Measurements from ENCODE around the gene KIAA0753. TPM values are rescaled to one million over a fixed set of nuclear protein-coding genes. Genes with fewer than 3 reads are reported as not detected.

Gene KIAA0753
- total RNA-seq, 2 experiments from 2014 or later = 16.3 to 17.6 TPM

DNA sequence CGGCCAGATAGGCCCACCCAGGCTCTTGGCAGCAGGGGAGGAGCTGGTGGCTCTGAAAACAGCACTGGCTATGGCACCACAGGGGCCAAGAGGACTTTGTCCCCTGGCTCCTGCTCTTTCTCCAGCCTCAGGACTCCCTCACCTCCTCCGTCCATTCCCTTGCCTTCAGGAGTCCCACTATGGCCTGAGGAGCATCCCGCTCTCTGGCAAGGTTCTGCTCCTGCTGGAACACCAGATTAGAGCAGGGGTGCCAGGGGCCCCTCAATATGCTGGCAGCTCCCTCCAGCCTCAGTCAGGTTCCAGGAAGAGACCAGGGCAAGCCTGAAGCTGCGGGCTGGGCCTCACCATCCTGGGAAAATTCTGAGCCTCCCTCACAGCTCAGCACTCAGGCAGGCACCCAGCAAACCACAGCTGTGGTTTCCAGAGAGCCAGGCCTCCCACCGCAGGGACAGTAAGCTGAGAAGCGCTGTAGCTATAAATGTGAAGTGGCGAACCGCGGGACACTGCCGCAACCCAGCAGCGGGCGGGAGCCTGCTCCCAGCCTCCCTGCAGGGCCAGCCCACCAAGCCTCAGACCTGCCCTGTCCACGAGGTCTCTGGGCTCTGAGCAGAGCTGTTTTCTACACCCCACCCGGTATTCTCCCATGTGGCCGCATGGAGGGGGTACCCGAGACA lies 36.8 kb upstream of the KIAA0753 start:
- peaks cover 30% of the 10 kb centered on the region for H3K27me3 Mint-ChIP-seq
- H3K4me1 Mint-ChIP-seq = peaks cover 8% of the 10 kb centered on the region
- H3K36me3 Mint-ChIP-seq (ENCODE audit: low read depth) = no peaks in the 10 kb centered on the region
- H3K9me3 Mint-ChIP-seq = no peaks in the 10 kb centered on the region
- no peak overlapping the region for H3K4me3 Mint-ChIP-seq
- ChIA-PET CTCF (interaction anchor here (0.5 to 1.6 kb wide), 5 partner anchors 8 to 205 kb away, joined by 3 to 7 read pairs (median 3); no protein-coding TSS in a partner anchor), POLR2A (interaction anchor here (0.5 kb wide), 1 partner anchor 175 kb away, joined by 3 read pairs; no protein-coding TSS in a partner anchor)
- H3K27ac Mint-ChIP-seq = peak overlapping the region; percentile 60
- DNase-seq = peak; percentile 31

DNA sequence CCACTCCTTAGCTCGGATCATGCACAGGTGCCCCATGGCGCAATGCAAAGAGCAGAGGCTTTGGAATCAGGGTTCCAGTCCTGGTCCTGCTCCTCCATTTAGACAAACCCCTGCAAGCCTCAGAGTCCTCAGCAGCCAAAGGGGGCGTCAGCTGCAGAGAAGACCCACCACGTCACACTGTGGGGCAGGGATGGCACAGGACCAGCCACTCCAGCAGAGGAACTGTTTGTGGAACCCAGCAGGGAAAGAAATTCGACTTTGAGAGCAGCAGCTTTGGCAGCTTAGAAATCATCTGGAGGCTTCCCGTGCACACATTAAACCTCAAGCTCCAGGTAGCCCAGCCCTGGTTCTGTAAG lies 36.3 kb upstream of the KIAA0753 start:
- no peak overlapping the region for H3K4me3 Mint-ChIP-seq
- ChIA-PET POLR2A (no interaction called here), CTCF (interaction anchor here (1.0 to 1.6 kb wide), 3 partner anchors 11 to 67 kb away, joined by 3 to 7 read pairs (median 4); no protein-coding TSS in a partner anchor)
- H3K27ac Mint-ChIP-seq = no peak overlapping the region
- no peak for DNase-seq
- no peaks in the 10 kb centered on the region for H3K9me3 Mint-ChIP-seq
- no peaks in the 10 kb centered on the region for H3K36me3 Mint-ChIP-seq (ENCODE audit: low read depth)
- peaks cover 30% of the 10 kb centered on the region for H3K27me3 Mint-ChIP-seq
- H3K4me1 Mint-ChIP-seq = peaks cover 8% of the 10 kb centered on the region

DNA sequence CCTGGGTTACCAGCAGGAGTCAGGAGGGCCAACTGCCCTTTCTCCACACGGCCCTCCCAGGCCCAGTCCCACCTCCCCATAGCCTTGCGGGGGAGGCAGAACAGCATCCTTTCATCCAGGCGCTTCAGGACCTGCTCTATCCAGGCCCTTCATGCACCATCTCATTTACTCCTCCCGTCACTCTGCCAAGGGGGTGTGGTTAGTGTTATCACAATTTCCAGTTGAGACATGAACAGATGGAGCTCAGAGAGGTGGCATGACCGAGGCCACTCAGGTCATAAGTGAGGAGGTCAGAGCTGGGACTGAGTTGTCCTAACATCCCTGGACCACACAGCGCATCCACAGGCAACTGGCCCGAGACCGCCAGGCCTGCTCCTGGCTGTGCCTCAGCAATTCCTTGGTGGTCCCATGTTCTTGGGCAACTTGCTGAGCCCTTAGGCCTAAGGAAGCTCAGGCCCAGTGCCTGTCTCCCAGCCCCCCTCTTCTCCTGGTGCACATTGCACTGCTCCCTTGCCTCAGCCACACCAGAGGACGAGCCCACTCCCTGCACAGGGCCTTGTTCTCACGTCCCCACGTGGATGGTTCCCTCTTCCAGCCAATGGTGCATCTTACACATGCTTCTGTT lies 34.8 kb upstream of the KIAA0753 start:
- no peaks in the 10 kb centered on the region for H3K9me3 Mint-ChIP-seq
- no peak for DNase-seq
- no peak overlapping the region for H3K27ac Mint-ChIP-seq
- peaks cover 22% of the 10 kb centered on the region for H3K27me3 Mint-ChIP-seq
- H3K4me3 Mint-ChIP-seq = no peak overlapping the region
- H3K36me3 Mint-ChIP-seq (ENCODE audit: low read depth) = no peaks in the 10 kb centered on the region
- peaks cover 8% of the 10 kb centered on the region for H3K4me1 Mint-ChIP-seq
- ChIA-PET CTCF (no interaction called here), POLR2A (no interaction called here)

DNA sequence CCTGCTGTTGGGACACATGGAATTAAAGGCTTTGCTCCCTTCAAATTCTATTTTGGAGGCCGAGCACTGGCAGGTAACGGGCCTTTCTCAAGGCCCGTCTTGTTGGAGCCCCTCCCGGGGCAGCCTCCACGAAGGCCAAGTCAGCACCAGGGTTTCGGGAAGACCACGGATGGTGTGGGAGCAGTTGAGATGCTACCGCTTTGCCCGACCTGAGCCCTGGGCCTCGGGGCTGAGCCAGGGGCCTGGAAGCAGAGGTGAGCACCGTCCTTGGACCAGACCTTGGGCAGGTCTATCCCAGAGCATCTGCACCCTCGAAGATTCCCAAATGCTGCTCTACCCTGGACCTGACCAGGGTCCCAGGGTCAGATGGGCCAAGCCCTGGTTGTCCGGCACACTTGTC lies 34.1 kb upstream of the KIAA0753 start:
- POLR2A ChIA-PET = no interaction called here
- peaks cover 17% of the 10 kb centered on the region for H3K27me3 Mint-ChIP-seq
- H3K36me3 Mint-ChIP-seq (ENCODE audit: low read depth) = no peaks in the 10 kb centered on the region
- H3K4me3 Mint-ChIP-seq = no peak overlapping the region
- peaks cover 8% of the 10 kb centered on the region for H3K4me1 Mint-ChIP-seq
- H3K27ac Mint-ChIP-seq = no peak overlapping the region
- H3K9me3 Mint-ChIP-seq = no peaks in the 10 kb centered on the region
- CTCF ChIA-PET = no interaction called here
- no peak for DNase-seq

DNA sequence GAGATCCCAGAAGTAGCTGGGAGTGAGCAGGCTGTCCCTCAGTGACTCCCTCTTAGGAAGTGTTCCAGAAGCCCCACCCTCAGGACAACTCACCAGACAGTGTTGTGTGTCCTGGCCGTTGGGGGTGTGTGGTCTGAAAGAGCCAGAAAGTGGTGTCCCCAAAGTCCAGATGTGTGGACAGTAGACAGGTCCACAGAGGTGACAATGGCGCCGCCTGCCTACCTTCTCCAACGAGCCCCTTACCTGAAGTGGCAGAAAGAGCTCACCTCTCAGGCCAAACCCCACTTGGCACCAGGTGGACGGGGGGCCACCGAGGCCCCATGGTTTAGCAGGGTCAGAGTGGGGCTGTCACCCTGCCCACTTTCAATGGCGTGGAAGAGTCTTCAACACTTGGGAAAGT lies 30.9 kb upstream of the KIAA0753 start:
- Mint-ChIP-seq H3K36me3 (ENCODE audit: low read depth) (no peaks in the 10 kb centered on the region), H3K27ac (no peak overlapping the region), H3K4me3 (no peak overlapping the region), H3K27me3 (no peaks in the 10 kb centered on the region), H3K9me3 (no peaks in the 10 kb centered on the region), H3K4me1 (peaks cover 6% of the 10 kb centered on the region)
- DNase-seq = no peak
- ChIA-PET CTCF (interaction anchor here (0.6 kb wide), 1 partner anchor 616 kb away, joined by 3 read pairs; no protein-coding TSS in a partner anchor), POLR2A (no interaction called here)

DNA sequence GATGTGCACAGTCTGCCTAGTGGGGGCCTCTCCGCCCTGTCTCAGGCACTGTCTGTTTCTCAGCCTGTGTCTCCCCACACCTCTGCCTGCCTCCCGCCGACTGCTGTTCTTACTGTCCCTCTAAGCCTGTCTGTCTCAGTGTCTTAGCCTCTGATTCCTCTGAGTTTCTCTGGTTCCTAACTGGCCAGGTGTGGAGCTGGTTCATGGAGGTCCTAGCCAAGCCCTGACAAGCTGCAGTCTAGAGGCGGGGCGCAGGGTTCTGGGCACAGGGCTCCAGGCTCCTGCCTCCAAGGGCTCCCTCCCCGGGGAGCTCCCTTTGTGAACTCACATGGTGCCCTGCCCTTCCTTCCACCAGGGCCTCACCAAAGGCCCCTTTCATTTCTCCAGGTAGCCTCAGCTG lies 30.5 kb upstream of the KIAA0753 start:
- no peaks in the 10 kb centered on the region for H3K27me3 Mint-ChIP-seq
- DNase-seq = no peak
- no peak overlapping the region for H3K4me3 Mint-ChIP-seq
- no peak overlapping the region for H3K27ac Mint-ChIP-seq
- no peaks in the 10 kb centered on the region for H3K9me3 Mint-ChIP-seq
- H3K36me3 Mint-ChIP-seq (ENCODE audit: low read depth) = no peaks in the 10 kb centered on the region
- POLR2A ChIA-PET = no interaction called here
- peaks cover 6% of the 10 kb centered on the region for H3K4me1 Mint-ChIP-seq
- CTCF ChIA-PET = interaction anchor here (1.0 kb wide), 1 partner anchor 14 kb away, joined by 3 read pairs; no protein-coding TSS in a partner anchor

DNA sequence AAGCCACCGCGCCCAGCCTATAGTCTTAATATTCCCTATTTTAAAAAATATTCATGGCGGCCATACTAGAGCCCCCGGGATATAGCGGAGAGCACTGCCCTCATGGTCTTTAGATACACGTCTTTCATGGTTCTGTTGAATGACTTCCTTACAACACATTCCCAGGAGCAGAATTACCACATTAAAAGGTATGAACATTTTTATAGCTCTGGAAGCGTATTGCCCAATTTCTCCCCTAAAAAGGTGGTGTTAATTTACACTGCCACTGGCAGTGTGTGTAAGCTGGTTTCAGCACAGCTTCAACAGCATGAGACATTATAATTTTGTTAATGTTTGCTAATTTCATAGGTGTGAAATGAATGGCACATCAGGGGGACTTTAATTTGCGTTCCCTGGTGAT lies 30.1 kb upstream of the KIAA0753 start:
- Mint-ChIP-seq H3K27ac (no peak overlapping the region), H3K36me3 (ENCODE audit: low read depth) (no peaks in the 10 kb centered on the region), H3K27me3 (no peaks in the 10 kb centered on the region), H3K9me3 (no peaks in the 10 kb centered on the region), H3K4me3 (no peak overlapping the region), H3K4me1 (peaks cover 6% of the 10 kb centered on the region)
- CTCF ChIA-PET = interaction anchor here (1.0 kb wide), 1 partner anchor 13 kb away, joined by 3 read pairs; no protein-coding TSS in a partner anchor
- no peak for DNase-seq
- POLR2A ChIA-PET = no interaction called here

DNA sequence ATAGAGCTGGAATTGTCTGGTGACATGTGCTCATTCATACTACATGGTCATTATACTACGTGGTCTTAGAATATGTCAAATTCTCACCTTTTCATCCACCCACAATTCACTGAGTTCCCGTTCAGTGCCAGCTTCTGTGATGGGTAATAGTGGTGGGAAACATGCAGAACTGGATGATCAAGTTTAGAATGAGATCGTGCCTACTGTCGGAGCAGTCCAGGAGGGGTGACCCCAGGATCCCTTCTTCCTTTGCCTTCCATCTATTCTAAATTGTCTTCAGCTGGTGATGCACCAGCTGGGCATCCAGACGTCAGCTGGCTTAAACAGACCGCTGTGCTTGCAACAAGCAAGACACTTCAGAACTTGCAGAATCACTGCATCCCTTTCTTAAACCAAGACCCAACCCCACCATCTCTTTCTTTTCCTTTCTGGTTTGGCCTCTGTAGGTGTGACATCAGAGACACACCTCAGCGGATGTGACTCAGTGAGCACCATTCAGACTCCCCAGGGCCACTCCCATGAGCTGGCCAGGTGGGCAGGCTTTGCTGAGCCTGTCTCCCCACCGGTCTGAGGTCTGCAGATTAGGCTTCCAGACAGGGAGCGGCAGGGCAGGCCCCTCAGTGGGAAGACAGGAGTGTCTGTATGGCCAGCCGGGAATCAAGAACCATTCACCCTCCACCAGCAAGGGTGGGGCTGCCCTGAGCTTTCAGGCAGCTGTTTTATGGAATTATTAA lies 29.1 kb upstream of the KIAA0753 start:
- ChIA-PET POLR2A (no interaction called here), CTCF (interaction anchor here (1.0 kb wide), 1 partner anchor 8 kb away, joined by 3 read pairs; no protein-coding TSS in a partner anchor)
- DNase-seq = no peak
- H3K4me1 Mint-ChIP-seq = peaks cover 6% of the 10 kb centered on the region
- H3K27me3 Mint-ChIP-seq = no peaks in the 10 kb centered on the region
- H3K36me3 Mint-ChIP-seq (ENCODE audit: low read depth) = no peaks in the 10 kb centered on the region
- no peak overlapping the region for H3K4me3 Mint-ChIP-seq
- no peaks in the 10 kb centered on the region for H3K9me3 Mint-ChIP-seq
- H3K27ac Mint-ChIP-seq = no peak overlapping the region

DNA sequence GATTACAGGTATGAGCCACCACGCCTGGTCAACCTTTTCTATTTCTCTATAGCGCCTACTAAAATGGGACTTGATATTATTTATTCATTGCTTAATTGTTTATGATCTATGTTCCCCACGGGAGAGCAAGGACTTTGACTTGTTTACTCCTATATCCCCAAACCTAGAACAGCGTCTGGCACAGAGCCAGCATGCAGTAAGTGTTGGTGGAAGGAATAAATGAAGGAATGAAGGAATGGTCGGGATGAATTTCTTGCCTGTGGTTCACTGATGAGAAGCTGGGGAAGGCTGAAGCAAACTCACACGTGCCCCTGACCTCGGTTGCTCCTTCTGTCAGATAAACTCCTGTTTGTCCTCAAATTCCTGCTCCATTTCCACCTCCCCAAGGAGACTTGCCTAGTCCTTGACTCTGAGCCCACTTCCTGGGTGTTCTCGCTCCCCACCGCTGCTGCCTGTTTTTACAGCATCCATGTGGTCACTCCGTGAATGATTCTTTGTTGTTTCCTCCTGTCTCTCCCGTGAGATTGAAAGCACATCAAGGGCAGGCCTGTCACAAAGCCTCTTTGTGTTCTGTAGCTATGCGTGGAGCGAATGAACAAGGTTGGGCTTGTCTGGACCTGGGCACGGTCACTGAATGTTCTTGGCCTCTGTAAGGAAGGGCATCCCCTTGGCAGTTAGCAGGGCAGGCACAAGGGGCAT lies 28.4 kb upstream of the KIAA0753 start:
- H3K4me3 Mint-ChIP-seq = no peak overlapping the region
- H3K36me3 Mint-ChIP-seq (ENCODE audit: low read depth) = no peaks in the 10 kb centered on the region
- no peaks in the 10 kb centered on the region for H3K27me3 Mint-ChIP-seq
- no peak for DNase-seq
- H3K9me3 Mint-ChIP-seq = no peaks in the 10 kb centered on the region
- no peak overlapping the region for H3K27ac Mint-ChIP-seq
- H3K4me1 Mint-ChIP-seq = peaks cover 6% of the 10 kb centered on the region
- CTCF ChIA-PET = interaction anchor here (0.6 to 1.0 kb wide), 2 partner anchors 9 to 14 kb away, joined by 3 read pairs; no protein-coding TSS in a partner anchor
- POLR2A ChIA-PET = no interaction called here

DNA sequence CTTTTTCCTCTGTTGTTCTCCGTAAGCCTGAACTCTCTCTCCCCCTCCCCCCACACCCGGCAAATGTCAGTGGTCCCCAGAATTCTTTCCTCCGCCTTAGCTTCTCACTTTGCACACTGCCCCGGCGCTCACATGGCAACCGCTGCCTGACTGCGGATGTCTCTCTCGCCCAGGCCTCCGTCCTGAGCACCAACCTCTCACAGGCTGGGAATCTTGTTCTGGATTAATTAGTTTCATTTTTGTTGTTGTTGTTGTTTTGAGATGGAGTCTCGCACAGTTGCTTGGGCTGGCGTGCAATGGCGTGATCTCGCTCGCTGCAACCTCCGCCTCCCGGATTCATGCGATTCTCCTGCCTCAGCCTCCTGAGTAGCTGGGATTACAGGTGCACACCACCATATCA lies 27.7 kb upstream of the KIAA0753 start:
- CTCF ChIA-PET = interaction anchor here (0.6 to 1.0 kb wide), 2 partner anchors 9 to 14 kb away, joined by 3 read pairs; no protein-coding TSS in a partner anchor
- H3K36me3 Mint-ChIP-seq (ENCODE audit: low read depth) = no peaks in the 10 kb centered on the region

DNA sequence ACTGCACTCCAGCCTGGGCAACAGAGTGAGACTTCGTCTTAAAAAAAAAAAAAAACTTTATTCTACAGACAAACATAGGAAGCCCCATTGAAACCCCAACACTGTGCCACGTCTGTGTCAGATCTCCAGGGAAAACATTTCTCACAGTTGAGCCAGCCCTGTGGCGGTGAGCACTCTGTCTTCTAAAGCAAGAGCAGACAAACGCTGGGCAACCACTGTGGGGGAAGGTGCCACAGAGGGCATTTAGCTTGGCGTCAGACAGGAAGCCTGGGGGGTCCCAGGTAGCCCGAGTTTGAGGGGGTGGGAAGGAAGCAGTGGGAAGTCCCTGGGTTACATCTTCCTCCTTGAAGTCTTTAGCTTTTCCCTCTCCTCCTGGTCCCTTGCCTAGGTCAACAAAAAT lies 27.0 kb upstream of the KIAA0753 start:
- Mint-ChIP-seq H3K4me1 (peaks cover 6% of the 10 kb centered on the region), H3K9me3 (no peaks in the 10 kb centered on the region), H3K27me3 (no peaks in the 10 kb centered on the region), H3K4me3 (no peak overlapping the region), H3K36me3 (ENCODE audit: low read depth) (no peaks in the 10 kb centered on the region), H3K27ac (no peak overlapping the region)
- POLR2A ChIA-PET = no interaction called here
- no peak for DNase-seq
- CTCF ChIA-PET = interaction anchor here (0.5 to 1.3 kb wide), 3 partner anchors 49 to 101 kb away, joined by 3 read pairs; partner anchors contain the start of gene XAF1

More for the DNA sequence above, 27.7 kb upstream of the KIAA0753 start:
- Mint-ChIP-seq H3K27me3 (no peaks in the 10 kb centered on the region), H3K9me3 (no peaks in the 10 kb centered on the region), H3K27ac (no peak overlapping the region), H3K4me3 (no peak overlapping the region), H3K4me1 (peaks cover 6% of the 10 kb centered on the region)
- no peak for DNase-seq
- POLR2A ChIA-PET = no interaction called here

DNA sequence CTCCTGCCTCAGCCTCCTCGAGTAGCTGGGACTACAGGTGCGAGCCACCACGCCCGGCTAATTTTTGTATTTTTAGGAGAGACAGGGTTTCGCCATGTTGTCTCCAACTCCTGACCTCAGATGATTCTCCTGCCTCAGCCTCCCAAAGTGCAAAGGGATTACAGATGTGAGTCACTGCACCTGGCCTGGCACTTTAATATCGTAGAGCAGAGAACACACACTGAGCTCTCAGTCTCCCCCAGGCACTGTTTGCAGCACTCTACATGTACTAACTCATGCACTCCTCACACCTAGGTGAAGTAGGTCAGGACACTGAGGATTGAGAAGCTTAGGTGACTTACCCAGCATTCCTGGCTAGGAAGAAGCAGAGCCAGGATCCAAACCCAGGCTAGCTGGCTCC lies 26.0 kb upstream of the KIAA0753 start:
- H3K36me3 Mint-ChIP-seq (ENCODE audit: low read depth) = no peaks in the 10 kb centered on the region
- ChIA-PET CTCF (interaction anchor here (0.7 to 1.7 kb wide), 6 partner anchors 11 to 102 kb away, joined by 3 to 7 read pairs (median 3); partner anchors contain the start of genes C17orf100, MED31 and XAF1), POLR2A (interaction anchor here (0.7 kb wide), 1 partner anchor 83 kb away, joined by 3 read pairs; no protein-coding TSS in a partner anchor)
- H3K4me1 Mint-ChIP-seq = peaks cover 8% of the 10 kb centered on the region
- H3K27me3 Mint-ChIP-seq = no peaks in the 10 kb centered on the region
- H3K27ac Mint-ChIP-seq = no peak overlapping the region
- no peak for DNase-seq
- no peaks in the 10 kb centered on the region for H3K9me3 Mint-ChIP-seq
- no peak overlapping the region for H3K4me3 Mint-ChIP-seq
